Measurements from ENCODE around the gene ZC2HC1B.

ZC2HC1B gene

GRCh38 chr6:143936778-143937667 lies 72.7 kb downstream of the ZC2HC1B start:
- DNase-seq: no peak

DNA sequence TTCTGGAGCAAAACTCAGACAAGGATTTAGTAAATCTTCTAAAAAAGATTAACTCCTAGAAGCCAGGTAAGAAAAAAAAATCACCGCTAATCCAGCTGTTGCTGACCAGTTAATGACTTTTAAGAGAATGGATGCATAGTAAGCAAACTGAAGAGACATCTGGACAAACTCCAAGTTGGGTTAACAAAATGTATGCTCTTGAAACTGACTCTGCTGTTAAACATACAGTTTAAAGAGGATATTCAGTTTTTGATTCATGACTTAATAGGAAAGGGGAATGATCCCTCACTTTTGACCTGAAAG lies 73.3 kb downstream of the ZC2HC1B start:
- no peak for DNase-seq

GRCh38 chr6:143939364-143939763 lies 75.1 kb downstream of the ZC2HC1B start:
- no peak for DNase-seq

GRCh38 chr6:143940011-143940597 lies 75.8 kb downstream of the ZC2HC1B start:
- DNase-seq: peak; percentile 8

DNA sequence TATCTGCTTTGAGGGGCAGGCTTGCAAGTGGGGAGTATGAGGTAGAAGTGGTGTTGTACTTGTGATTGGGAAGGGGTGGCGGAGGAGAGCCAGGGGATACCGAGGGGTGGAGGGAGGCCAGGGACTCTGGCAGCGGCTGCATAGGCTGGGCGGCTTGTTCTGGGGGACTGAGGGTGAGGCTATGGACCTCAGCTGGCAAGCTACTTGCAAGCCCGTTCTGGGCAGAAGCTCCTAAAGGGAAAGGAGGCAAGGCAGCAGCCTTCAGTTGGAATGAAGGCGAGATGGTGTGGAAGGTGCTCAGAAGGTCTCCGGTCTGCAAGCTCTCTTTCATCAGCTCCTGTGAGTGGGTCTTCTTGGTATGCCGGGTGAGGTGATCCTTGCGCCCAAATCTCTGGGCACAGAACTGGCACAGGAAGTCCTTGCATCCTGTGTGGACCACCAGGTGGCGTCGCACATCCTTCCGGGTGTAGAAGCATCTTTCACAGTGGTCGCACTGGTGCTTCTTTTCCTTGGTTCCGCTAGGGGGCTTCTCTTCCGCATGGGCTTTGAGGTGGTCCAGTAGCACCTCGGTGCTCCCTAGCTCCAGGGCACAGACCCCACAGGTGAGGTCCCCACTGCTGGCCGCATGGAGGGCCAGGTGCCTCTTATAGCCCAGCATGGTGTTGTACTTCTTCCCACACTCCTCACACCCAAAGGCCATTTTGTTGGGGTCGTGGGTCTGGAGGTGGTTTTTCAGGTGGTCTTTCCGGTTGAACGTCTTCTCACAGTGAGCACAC lies 77.8 kb downstream of the ZC2HC1B start:
- DNase-seq: peak; percentile 41

- DNase-seq: no peak
Measured at GRCh38 chr6:143948208-143948607, 83.9 kb downstream of the ZC2HC1B start.

DNA sequence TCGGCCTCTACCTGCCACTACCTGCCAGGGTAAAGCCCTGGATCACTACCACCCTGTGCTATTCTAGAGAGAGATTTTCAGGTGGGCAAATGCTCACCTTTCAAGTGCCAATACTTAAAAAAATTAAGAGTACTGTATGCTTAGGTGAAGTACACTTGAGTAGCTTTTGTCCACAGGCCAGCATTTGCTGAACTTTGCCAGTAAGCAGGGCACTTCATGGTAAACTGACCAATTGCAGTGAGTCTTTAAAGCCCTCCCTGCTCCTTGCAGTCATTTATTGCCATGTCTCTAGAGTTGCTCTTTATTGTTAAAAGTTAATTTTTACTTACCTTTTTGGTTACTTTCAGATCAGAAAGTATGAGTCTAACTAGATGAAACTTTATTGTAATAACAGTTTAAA lies 85.3 kb downstream of the ZC2HC1B start:
- DNase-seq: no peak

- no peak for DNase-seq
Measured at GRCh38 chr6:143949962-143950361, 85.7 kb downstream of the ZC2HC1B start.

- no peak for DNase-seq
Measured at GRCh38 chr6:143950875-143951274, 86.6 kb downstream of the ZC2HC1B start.

GRCh38 chr6:143952060-143952778 lies 87.9 kb downstream of the ZC2HC1B start:
- no peak for DNase-seq

DNA sequence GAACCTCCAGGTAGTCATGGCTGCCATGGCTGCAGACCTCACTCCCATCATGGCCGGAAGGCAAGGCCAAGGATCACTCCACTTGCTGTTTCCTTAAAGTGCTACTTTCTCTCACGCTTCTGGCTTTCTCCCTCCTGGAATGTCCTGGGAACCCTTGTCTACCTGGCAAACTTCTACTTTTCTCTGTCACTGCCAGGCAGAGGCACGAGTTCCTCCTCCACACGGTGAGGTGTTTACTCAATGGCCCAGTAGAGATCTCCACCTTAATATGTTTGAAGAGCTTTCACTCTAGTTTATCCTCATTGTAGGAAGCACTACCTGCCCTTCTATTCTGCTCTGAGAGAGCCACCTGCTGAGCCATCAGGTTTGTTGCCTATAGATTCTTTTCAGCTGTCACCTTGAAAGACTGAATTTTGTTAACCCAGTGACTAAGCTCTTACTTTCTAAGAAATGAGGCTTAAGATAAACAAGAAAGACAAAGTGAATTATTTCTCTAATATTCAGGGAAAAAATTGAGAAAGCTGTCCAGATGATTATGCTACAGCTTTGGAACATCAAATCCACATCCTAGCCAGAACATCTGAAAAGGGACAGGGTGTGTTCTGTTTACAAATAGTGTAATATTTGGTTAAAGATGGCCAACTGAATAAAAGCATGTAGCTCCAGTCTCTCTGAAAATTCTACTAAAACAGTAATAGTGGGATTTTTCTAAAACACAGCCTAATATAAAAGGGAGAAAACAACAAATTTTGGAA lies 88.8 kb downstream of the ZC2HC1B start:
- DNase-seq: no peak

DNA sequence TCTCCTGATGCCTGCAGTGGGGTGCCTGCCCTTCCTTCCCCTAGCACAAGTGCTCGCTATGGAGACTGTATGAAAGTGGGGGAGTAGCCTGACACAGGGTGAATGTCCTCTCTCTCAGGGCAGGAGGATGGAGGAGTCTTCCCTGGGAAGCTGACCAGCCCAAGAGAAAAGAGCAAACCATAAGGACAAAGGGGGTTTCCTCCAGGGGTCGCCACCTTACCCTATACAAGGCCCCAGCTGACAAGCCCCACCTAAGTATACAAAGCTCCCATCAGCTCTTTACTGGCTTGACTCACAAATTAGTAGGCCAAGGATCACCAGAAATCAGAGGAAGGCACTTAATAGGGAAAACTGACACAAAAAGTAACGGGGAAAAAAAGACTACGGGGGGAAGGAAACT lies 89.6 kb downstream of the ZC2HC1B start:
- no peak for DNase-seq

- no peak for DNase-seq
Measured at GRCh38 chr6:143955971-143956370, 91.7 kb downstream of the ZC2HC1B start.

GRCh38 chr6:143957679-143958274 lies 93.5 kb downstream of the ZC2HC1B start:
- no peak for DNase-seq

DNA sequence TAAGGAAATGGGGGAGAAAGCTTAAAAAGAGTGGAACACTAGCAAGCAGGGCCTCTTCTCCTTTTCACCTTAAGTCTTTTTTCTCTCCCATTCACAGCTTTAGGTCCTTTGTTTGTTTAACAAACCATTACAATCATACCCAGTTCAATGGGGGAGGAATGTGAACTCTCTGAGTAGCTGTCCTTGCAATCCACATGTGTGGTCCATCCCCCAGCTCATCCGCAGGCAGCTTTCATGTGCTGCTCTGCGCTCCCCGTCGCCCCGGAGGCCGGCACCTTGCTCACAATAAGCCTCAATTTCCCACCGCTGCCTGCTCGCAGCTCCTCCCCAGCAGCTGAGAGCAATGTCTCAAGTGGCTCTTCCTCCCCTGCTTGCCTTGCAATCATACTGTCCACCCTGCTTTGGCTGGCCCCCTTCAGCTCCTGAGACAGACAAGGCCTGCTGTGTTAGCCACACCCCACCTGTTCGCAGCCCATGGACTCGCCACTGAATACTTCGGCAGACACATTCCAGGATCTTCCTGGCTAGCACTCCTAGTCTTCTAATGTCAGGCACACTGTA lies 94.6 kb downstream of the ZC2HC1B start:
- no peak for DNase-seq

- no peak for DNase-seq
Measured at GRCh38 chr6:143959927-143960326, 95.7 kb downstream of the ZC2HC1B start.

DNA sequence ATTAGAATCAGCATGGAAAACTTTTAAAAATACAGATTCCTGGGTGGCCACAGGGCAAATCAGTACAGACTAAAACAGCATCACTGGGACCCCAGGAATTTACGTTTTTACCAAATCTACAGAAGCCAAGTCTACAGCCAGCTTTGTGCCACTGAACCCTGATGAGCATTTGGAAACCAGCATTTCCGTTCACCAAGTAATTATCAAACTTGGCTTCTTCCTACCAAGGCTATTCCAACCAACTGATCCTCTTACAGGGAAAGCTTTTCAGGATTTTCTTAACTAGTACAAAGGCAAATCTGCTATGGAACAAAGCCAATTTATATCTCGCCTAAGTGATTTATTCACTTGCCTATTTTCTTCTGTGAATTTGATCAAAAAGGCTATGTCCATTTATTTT lies 96.8 kb downstream of the ZC2HC1B start:
- DNase-seq: no peak

DNA sequence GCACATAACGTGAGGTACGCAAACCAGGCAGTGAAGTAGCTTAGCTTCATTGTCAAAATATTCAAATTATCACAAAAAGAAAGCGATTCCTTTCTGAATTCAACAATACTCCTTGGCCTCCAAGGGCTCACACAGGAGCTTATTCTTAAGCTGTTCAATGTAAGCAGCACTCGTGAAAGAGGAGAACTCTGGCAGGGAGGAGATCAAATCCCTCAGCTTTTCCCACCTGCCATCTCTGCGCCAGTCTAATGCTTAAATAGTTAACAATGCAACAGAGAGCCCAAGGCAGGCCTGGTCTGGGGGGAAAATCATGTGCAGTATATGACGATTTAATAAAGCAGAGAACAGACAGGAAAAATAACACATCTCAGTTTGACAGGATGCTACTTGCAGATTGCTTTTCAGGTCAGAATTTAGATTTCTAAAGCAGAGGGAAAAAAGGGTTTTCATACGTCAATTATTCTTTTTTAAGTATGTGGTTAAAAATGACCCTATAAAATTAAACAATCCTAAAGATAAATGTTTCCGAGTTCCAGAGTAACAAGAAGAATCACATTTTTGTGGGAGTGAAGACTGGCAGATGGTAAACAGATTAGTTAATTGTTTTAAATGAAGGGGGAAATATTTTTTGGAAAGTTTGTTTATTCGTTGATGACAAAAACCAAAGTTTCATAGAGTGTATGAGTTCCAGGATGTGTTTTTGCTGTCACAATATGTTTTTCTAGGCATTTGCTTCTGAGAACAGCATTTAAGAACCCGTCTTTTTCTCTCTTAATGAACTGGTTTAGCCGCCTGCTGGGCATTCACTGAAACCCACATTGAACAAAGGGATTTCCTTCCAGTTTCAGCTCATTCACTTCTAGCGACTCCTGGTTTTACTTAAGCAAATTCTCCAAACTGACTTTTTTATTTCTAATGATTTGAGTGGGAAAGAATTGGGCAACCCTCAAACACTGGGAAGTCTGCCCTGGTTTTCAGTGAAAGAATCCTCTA lies 97.9 kb downstream of the ZC2HC1B start:
- no peak for DNase-seq

DNA sequence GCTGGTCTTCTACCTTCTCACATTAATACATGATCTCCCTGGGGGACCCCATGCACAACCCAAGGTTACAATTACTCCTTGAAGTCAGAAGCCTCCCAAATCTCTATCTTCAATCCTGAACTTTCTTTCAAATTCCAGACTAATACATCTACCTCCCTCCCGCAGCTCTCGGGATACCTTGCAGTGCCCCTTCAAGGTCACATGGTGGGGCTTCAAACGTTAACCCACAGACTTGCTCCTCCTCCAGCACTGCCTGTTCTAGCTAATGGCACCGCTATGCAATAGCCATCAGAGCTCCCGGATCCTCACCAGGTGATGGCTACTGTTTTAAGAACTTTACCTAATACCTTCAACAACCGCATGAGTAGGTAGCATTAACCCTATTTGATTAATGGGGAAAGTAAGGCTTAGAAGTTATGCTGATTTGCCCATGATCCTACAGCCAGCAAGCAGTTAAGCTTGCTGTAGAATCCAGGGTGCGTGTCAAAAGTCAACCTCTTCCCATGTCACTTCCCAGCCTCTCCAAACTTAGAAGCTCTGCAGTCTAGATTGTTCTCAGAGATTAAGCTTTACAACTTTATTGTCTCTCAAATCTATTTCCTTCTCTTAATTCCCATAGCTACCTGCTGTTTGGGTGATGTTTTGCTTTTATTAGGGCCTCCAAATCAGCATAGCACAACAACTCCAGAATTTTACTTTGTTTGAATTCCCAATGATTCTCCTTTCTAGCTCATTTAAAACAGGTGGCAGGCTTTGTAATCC lies 99.1 kb downstream of the ZC2HC1B start:
- DNase-seq: no peak

- no peak for DNase-seq
Measured at GRCh38 chr6:143964674-143965081, 100.4 kb downstream of the ZC2HC1B start.
